Spleen (tissue), 11 donors: ENCODE data around the gene CXXC4. TPM values are rescaled to one million over a fixed set of nuclear protein-coding genes. Genes with fewer than 3 reads are reported as not detected.

Source experiments
- DNase-seq: peaks from one replicate; pipeline ENCODE4 v3.0.0-alpha.2; 2020
- H3K27ac ChIP-seq, 8 donors: fragments of 200-600 bp; sonication (generic) in 7 of 8; 1 replicate in 4 of 8; 2 replicates in 4 of 8; pipeline versions ENCODE4 v1.5.0 to v1.8.0; 2016 to 2021; ENCODE audit warnings: inconsistent platforms in 4 of 8, mild to moderate bottlenecking in 4 of 8, moderate library complexity in 1 of 8
- H3K27me3 ChIP-seq, 7 donors: fragments of 200-600 bp; sonication (generic) in 6 of 7; replicated peaks in 1 of 7; 1 replicate in 4 of 7; 2 replicates in 3 of 7; pipeline versions ENCODE4 v1.5.0 to v1.8.0; 2016 to 2021; ENCODE audit warnings: inconsistent platforms in 3 of 7, mild to moderate bottlenecking in 1 of 7
- H3K36me3 ChIP-seq, 6 donors: fragments of 200-600 bp; sonication (generic) in 5 of 6; 1 replicate in 4 of 6; 2 replicates in 2 of 6; pipeline versions ENCODE4 v1.5.0 to v1.8.0; 2016 to 2021; ENCODE audit warnings: inconsistent platforms in 2 of 6
- H3K4me1 ChIP-seq, 6 donors: fragments of 200-600 bp; sonication (generic) in 5 of 6; 1 replicate in 3 of 6; 2 replicates in 3 of 6; pipeline versions ENCODE4 v1.5.0 to v1.8.0; 2016 to 2021; ENCODE audit warnings: inconsistent platforms in 3 of 6
- H3K4me3 ChIP-seq, 8 donors: fragments of 200-600 bp; sonication (generic) in 7 of 8; 1 replicate in 4 of 8; 2 replicates in 4 of 8; pipeline versions ENCODE4 v1.5.0 to v1.8.0; 2016 to 2021; ENCODE audit warnings: inconsistent platforms in 4 of 8, mild to moderate bottlenecking in 4 of 8, moderate library complexity in 2 of 8
- H3K9me3 ChIP-seq, 8 donors: fragments of 200-600 bp; sonication (generic) in 7 of 8; 1 replicate in 4 of 8; 2 replicates in 4 of 8; pipeline versions ENCODE4 v1.5.0 to v1.8.0; 2016 to 2021; ENCODE audit warnings: inconsistent platforms in 4 of 8
- POLR2A ChIP-seq, 3 donors: fragments of 450-650 bp; IDR thresholded peaks; one replicate each; pipeline ENCODE4 v1.5.1; 2017; ENCODE audit warnings: antibody characterized with exemption in 3 of 3, mild to moderate bottlenecking in 1 of 3
- POLR2AphosphoS5 ChIP-seq, 3 donors: sonication (generic); formaldehyde crosslinking; IDR thresholded peaks; one replicate each; pipeline ENCODE4 v1.5.1; 2017; ENCODE audit warnings: antibody characterized with exemption in 3 of 3
- WGBS, 5 donors: extraction: QIAGEN DNeasy Blood & Tissue Kit in 3 of 5; methylation state at CpG; one replicate each; pipeline versions ENCODE4 v1.1.5 to v1.1.7; 2013 to 2018; 5-methylcytosine and 5-hydroxymethylcytosine counted together
- intact Hi-C: fragments of 100-400 bp; cut with DNase I; formaldehyde crosslinking; loops from one replicate; pipeline ENCODE4 v1.15.0; 2023; ENCODE audit warnings: low total_unique reads
- polyA plus RNA-seq, 3 donors: library from polyadenylated mRNA; stranded (reverse); fragments of 200-250 nt; gene quantifications; one replicate each; pipeline ENCODE4 v1.2.1, GENCODE V29; 2013
- total RNA-seq, 7 donors: library from RNA; depleted of rRNA in 3 of 7; stranded (reverse); fragments of >200 nt in 3 of 7; fragmentation: NEBNext Ultra II Directional in 4 of 7; extraction: Animal tissue kit (Norgen Biotek cat#: 25700) in 4 of 7; gene quantifications; one replicate each; pipeline versions ENCODE4 v1.1.0 to v1.2.1, GENCODE V29; 2016 to 2021
- TF ChIP-seq, protein P1 (sequence below), 11 experiments: fragments of 200-600 bp in 7 of 11; fragments of 450-650 bp in 4 of 11; sonication (generic) in 4 of 11; IDR thresholded peaks in 8 of 11; conservative IDR thresholded peaks in 3 of 11; 1 replicate in 7 of 11; 2 replicates in 4 of 11; pipeline versions ENCODE4 v1.4.0 to v1.8.0; 2016 to 2021; ENCODE audit warnings: antibody characterized with exemption in 11 of 11, inconsistent platforms in 4 of 11, mild to moderate bottlenecking in 1 of 11
- donor health status: healthy with polysubstance abuse.
- donor health status: DM: no; HTN: no; CAD: no; lungs with moderate emphysema.
- donor health status: DM: no; HTN: no; CAD: no.
- donor health status: Bipolar disorder and iron deficiency.
- donor health status: healthy.
- donor health status: DM: no; HTN: no; CAD: no.
- donor health status: DM: yes; HTN: yes; CAD: no.

Gene CXXC4
- total and polyA plus RNA-seq, 10 donors: 0.09 to 1.6 (median 0.54) TPM

- intact Hi-C loops: no loop called here
- WGBS, 5 donors: 82 to 90% (median 89%) methylated on average over 2 of the region's 2 CpGs
These were observed 7.8 kb downstream of the CXXC4 start for GRCh38 chr4:104486716-104487504.

DNA sequence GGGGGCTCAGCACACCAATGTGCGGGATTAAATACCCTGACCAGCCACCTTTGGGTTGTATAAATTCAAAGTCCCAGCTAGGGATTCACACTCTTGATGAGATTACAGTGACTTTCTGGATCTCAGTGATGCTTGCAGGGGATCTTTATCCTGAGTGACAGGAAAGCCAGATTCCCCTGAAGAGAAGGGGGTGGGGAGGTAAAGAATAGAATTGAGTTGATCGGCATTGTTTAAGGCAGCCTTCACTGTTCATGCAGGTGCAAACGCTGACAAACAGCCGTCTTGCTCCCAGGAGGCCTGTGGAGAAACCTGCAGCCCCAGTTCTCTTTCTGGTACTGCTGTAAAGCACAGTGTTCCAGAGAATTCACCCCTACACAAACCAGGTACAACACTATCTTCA is 19.0 kb downstream of the CXXC4 start:
- Histone ChIP-seq H3K27me3 (no peaks in the 10 kb centered on the region), H3K4me1 (no peaks in the 10 kb centered on the region), H3K4me3 (no peak overlapping the region), H3K36me3 (no peaks in the 10 kb centered on the region), H3K27ac (no peak overlapping the region), H3K9me3 (no peaks in the 10 kb centered on the region)
- no peak for DNase-seq
- whole genome bisulfite sequencing, 5 donors: 66 to 79% (median 73%) methylated on average over 4 of the region's 4 CpGs
- TF ChIP-seq POLR2AphosphoS5 (IDR thresholded peaks at IDR 0.05) (no peak), POLR2A (IDR thresholded peaks at IDR 0.05) (no peak)
- TF ChIP-seq, protein P1, sequence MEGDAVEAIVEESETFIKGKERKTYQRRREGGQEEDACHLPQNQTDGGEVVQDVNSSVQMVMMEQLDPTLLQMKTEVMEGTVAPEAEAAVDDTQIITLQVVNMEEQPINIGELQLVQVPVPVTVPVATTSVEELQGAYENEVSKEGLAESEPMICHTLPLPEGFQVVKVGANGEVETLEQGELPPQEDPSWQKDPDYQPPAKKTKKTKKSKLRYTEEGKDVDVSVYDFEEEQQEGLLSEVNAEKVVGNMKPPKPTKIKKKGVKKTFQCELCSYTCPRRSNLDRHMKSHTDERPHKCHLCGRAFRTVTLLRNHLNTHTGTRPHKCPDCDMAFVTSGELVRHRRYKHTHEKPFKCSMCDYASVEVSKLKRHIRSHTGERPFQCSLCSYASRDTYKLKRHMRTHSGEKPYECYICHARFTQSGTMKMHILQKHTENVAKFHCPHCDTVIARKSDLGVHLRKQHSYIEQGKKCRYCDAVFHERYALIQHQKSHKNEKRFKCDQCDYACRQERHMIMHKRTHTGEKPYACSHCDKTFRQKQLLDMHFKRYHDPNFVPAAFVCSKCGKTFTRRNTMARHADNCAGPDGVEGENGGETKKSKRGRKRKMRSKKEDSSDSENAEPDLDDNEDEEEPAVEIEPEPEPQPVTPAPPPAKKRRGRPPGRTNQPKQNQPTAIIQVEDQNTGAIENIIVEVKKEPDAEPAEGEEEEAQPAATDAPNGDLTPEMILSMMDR (IDR thresholded peaks at IDR 0.05 in 8 of 11, conservative IDR thresholded peaks at IDR 0.05 in 3 of 11): no peak
- intact Hi-C loops: no loop called here

More at GRCh38 chr4:104486716-104487504, 7.8 kb downstream of the CXXC4 start:
- H3K27ac ChIP-seq: no peak overlapping the region
- no peaks in the 10 kb centered on the region for H3K36me3 ChIP-seq
- H3K9me3 ChIP-seq: no peaks in the 10 kb centered on the region
- no peak for DNase-seq
- H3K4me1 ChIP-seq: peaks cover 0 to 19% (median 12%) of the 10 kb centered on the region in 6 donors
- no peak overlapping the region for H3K4me3 ChIP-seq
- TF ChIP-seq POLR2A (IDR thresholded peaks at IDR 0.05) (no peak), POLR2AphosphoS5 (IDR thresholded peaks at IDR 0.05) (no peak)
- TF ChIP-seq, protein P1 (IDR thresholded peaks at IDR 0.05 in 8 of 11, conservative IDR thresholded peaks at IDR 0.05 in 3 of 11): no peak
- peaks cover 0 to 41% (median 17%) of the 10 kb centered on the region in 7 donors for H3K27me3 ChIP-seq

DNA sequence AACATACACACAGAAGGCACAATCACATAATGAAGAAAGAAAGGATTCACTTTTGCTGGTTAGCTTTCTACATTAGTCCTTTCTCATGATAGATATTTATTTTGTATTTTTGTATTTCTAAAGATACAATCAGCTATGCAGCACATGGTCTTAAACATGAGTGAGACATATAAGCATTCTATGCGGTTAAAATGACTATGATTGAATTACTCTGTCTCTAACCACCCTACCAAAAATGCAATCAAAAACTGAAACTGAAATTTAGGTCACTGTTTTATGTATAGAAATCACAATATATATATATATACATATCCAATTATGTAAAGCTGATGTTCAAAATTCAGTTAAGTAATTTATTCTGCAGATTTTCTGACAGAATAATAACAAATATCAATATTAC is 21.9 kb downstream of the CXXC4 start:
- intact Hi-C loops: no loop called here
- no peaks in the 10 kb centered on the region for H3K36me3 ChIP-seq
- no peaks in the 10 kb centered on the region for H3K9me3 ChIP-seq
- no peak overlapping the region for H3K4me3 ChIP-seq
- no peaks in the 10 kb centered on the region for H3K4me1 ChIP-seq
- no peak overlapping the region for H3K27ac ChIP-seq
- TF ChIP-seq POLR2AphosphoS5 (IDR thresholded peaks at IDR 0.05) (no peak), POLR2A (IDR thresholded peaks at IDR 0.05) (no peak)
- TF ChIP-seq, protein P1 (IDR thresholded peaks at IDR 0.05 in 8 of 11, conservative IDR thresholded peaks at IDR 0.05 in 3 of 11): no peak
- 86 to 91% (median 88%) methylated on average over 1 of the region's 1 CpG for WGBS, 5 donors
- H3K27me3 ChIP-seq: no peaks in the 10 kb centered on the region
- DNase-seq: no peak

GRCh38 chr4:104470770-104471169 is 23.9 kb downstream of the CXXC4 start:
- no peak overlapping the region for H3K27ac ChIP-seq
- no peak overlapping the region for H3K4me3 ChIP-seq
- no peaks in the 10 kb centered on the region for H3K27me3 ChIP-seq
- TF ChIP-seq POLR2A (IDR thresholded peaks at IDR 0.05) (no peak), POLR2AphosphoS5 (IDR thresholded peaks at IDR 0.05) (no peak)
- TF ChIP-seq, protein P1 (IDR thresholded peaks at IDR 0.05 in 8 of 11, conservative IDR thresholded peaks at IDR 0.05 in 3 of 11): no peak
- no peak for DNase-seq
- no peaks in the 10 kb centered on the region for H3K36me3 ChIP-seq
- intact Hi-C loops: no loop called here
- H3K4me1 ChIP-seq: no peaks in the 10 kb centered on the region
- no peaks in the 10 kb centered on the region for H3K9me3 ChIP-seq
- 73 to 93% (median 90%) methylated on average over 1 of the region's 1 CpG for WGBS, 5 donors
